ENCODE measurements around the gene SLCO2B1. TPM values are rescaled to one million over a fixed set of nuclear protein-coding genes. Genes with fewer than 3 reads are reported as not detected.

The SLCO2B1 gene
- total and polyA plus RNA-seq, 2 donors from 2014 or later: 8.9 to 117 TPM

- FAIRE-seq (no peak), DNase-seq (no peak)
- Histone ChIP-seq H3K36me3 (ENCODE audit: control insufficient read depth in 2 of 3, insufficient read depth in 3 of 3, low read length in 3 of 3) (no peaks in the 10 kb centered on the region), H3K4me3 (ENCODE audit: low read length in 3 of 3) (no peak overlapping the region), H3K9ac (ENCODE audit: low read length in 3 of 3) (no peak overlapping the region), H3K27ac (ENCODE audit: low read depth in 2 of 2, low read length in 2 of 2) (no peak overlapping the region), H3K4me1 (ENCODE audit: control insufficient read depth in 2 of 3, insufficient read depth in 2 of 3, low read depth in 1 of 3, low read length in 3 of 3) (peaks cover 0 to 5% (median 3%) of the 10 kb centered on the region in 3 donors), H3K27me3 (ENCODE audit: control insufficient read depth, insufficient read depth, low read length) (no peaks in the 10 kb centered on the region), H3K9me3 (ENCODE audit: control insufficient read depth in 2 of 3, insufficient read depth in 1 of 3, low read length in 3 of 3) (no peaks in the 10 kb centered on the region)
- intact Hi-C loops (cut with DNase I): no loop called here
- TF ChIP-seq CTCF (IDR thresholded peaks at IDR 0.05; ENCODE audit: borderline replicate concordance, extremely low read depth, insufficient read depth): no peak
Measured at GRCh38 chr11:75202195-75202594, 51.3 kb downstream of the SLCO2B1 start.

- peak in 1 of 5 donors; percentile 27 for DNase-seq
- no peak for FAIRE-seq
- no peak overlapping the region for H3K27ac ChIP-seq (ENCODE audit: low read depth in 2 of 2, low read length in 2 of 2)
- H3K9ac ChIP-seq (ENCODE audit: low read length in 3 of 3): no peak overlapping the region
- TF ChIP-seq CTCF (IDR thresholded peaks at IDR 0.05; ENCODE audit: borderline replicate concordance, extremely low read depth, insufficient read depth): no peak
- no peak overlapping the region for H3K4me3 ChIP-seq (ENCODE audit: low read length in 3 of 3)
- H3K36me3 ChIP-seq (ENCODE audit: control insufficient read depth in 2 of 3, insufficient read depth in 3 of 3, low read length in 3 of 3): no peaks in the 10 kb centered on the region
- H3K4me1 ChIP-seq (ENCODE audit: control insufficient read depth in 2 of 3, insufficient read depth in 2 of 3, low read depth in 1 of 3, low read length in 3 of 3): peaks cover 0 to 5% (median 3%) of the 10 kb centered on the region in 3 donors
- H3K9me3 ChIP-seq (ENCODE audit: control insufficient read depth in 2 of 3, insufficient read depth in 1 of 3, low read length in 3 of 3): no peaks in the 10 kb centered on the region
- no peaks in the 10 kb centered on the region for H3K27me3 ChIP-seq (ENCODE audit: control insufficient read depth, insufficient read depth, low read length)
- intact Hi-C loops (cut with DNase I): no loop called here
Measured at GRCh38 chr11:75203138-75203537, 52.2 kb downstream of the SLCO2B1 start.

GRCh38 chr11:75203641-75204011, 52.7 kb downstream of the SLCO2B1 start:
- H3K36me3 ChIP-seq (ENCODE audit: control insufficient read depth in 2 of 3, insufficient read depth in 3 of 3, low read length in 3 of 3): no peaks in the 10 kb centered on the region
- no peaks in the 10 kb centered on the region for H3K27me3 ChIP-seq (ENCODE audit: control insufficient read depth, insufficient read depth, low read length)
- no peak for TF ChIP-seq CTCF (IDR thresholded peaks at IDR 0.05; ENCODE audit: borderline replicate concordance, extremely low read depth, insufficient read depth)
- intact Hi-C loops (cut with DNase I): no loop called here
- H3K4me1 ChIP-seq (ENCODE audit: control insufficient read depth in 2 of 3, insufficient read depth in 2 of 3, low read depth in 1 of 3, low read length in 3 of 3): peaks cover 0 to 5% (median 3%) of the 10 kb centered on the region in 3 donors
- no peak overlapping the region for H3K4me3 ChIP-seq (ENCODE audit: low read length in 3 of 3)
- H3K9ac ChIP-seq (ENCODE audit: low read length in 3 of 3): no peak overlapping the region
- no peak overlapping the region for H3K27ac ChIP-seq (ENCODE audit: low read depth in 2 of 2, low read length in 2 of 2)
- no peak for DNase-seq
- FAIRE-seq: no peak
- H3K9me3 ChIP-seq (ENCODE audit: control insufficient read depth in 2 of 3, insufficient read depth in 1 of 3, low read length in 3 of 3): no peaks in the 10 kb centered on the region
